ENCODE data around the gene RRAGC.

RRAGC gene

DNA sequence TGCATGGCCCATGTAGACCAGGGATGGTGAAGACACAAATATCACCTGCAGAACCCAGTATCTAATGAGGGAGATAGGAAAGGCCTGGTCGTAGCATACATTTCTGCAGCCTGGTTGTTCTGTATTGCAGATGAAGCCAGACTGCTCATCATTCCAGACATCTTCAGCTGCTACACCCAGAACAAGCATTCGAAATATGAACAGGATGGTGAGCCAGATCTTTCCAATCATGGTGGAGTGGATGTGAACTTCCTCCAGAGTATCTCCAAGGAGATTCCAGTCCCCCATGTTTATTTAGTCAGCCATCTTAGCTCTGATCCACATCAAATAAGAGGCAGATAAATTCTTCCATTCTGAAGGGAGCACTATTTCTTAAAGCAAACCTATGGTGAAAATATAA is 16.2 kb upstream of the RRAGC start:
- H3K9me3 ChIP-seq, result no peaks in the 10 kb centered on the region

DNA sequence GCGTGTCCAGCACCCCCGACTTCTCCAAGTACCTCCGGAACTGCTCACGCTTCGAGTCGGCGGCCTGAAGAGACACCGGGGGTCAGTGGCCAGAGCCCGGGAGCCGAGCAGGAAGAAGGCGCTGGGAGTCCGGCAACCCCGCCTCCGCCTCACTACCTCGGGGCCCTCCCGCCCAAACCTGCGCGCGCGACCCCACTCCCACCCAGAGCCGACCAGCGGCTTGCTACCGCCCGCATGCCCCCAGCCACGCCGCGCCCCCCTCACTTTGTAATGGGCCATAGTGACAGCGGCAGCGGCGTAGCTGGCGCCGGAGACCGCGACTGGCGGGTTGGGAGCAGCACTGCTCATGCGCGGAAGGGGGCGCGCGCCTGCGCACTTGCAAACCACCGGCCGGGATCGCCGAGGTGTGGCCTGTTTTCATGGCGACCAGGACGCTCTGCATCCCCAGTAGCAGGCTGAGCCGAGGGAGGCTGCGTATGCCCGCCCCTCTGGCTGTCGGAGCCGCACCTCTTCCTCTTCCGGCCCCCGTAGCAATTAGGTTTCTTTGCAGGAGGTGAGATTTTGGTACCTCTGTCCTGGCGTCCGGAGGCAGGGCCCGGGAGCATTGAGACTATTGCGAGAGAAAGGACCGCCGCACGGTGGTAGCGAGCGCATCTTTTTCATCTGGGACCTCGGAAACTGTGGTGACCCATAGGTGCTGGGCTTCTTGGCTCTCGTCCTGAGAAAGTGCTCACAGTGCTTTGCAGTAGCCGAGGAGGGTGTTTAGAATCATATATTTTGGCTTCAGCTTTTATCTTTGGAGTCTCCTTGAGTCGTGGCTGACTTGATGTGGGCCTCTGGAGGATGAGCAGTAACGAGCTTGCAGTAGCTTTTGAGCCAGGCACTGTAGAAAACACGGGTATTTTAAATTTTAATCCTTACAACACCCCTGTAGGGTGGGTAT is 13.7 kb upstream of the RRAGC start, which contains the start of gene MYCBP:
Gene MYCBP (minus strand): TSS at position 322 of the 943 bp plus-strand sequence. CDS start 43 bp downstream, at position 279.
- TF ChIP-seq, protein P1, sequence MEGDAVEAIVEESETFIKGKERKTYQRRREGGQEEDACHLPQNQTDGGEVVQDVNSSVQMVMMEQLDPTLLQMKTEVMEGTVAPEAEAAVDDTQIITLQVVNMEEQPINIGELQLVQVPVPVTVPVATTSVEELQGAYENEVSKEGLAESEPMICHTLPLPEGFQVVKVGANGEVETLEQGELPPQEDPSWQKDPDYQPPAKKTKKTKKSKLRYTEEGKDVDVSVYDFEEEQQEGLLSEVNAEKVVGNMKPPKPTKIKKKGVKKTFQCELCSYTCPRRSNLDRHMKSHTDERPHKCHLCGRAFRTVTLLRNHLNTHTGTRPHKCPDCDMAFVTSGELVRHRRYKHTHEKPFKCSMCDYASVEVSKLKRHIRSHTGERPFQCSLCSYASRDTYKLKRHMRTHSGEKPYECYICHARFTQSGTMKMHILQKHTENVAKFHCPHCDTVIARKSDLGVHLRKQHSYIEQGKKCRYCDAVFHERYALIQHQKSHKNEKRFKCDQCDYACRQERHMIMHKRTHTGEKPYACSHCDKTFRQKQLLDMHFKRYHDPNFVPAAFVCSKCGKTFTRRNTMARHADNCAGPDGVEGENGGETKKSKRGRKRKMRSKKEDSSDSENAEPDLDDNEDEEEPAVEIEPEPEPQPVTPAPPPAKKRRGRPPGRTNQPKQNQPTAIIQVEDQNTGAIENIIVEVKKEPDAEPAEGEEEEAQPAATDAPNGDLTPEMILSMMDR (IDR thresholded peaks at IDR 0.05; ENCODE audit: low read depth, low read length), result no peak
- no peaks in the 10 kb centered on the region for H3K27me3 ChIP-seq
- no peaks in the 10 kb centered on the region for H3K36me3 ChIP-seq
- H3K4me3 ChIP-seq (ENCODE audit: low read depth, low read length), result peak within 1 kb of the TSS; percentile 83
- peak; percentile 89 for DNase-seq
- H3K4me1 ChIP-seq, result no peaks in the 10 kb centered on the region
- no peaks in the 10 kb centered on the region for H3K9me3 ChIP-seq

More for the DNA sequence above, 16.2 kb upstream of the RRAGC start:
- TF ChIP-seq, protein P1 (IDR thresholded peaks at IDR 0.05; ENCODE audit: low read depth, low read length), result no peak
- no peaks in the 10 kb centered on the region for H3K27me3 ChIP-seq
- H3K36me3 ChIP-seq, result no peaks in the 10 kb centered on the region
- H3K4me3 ChIP-seq (ENCODE audit: low read depth, low read length), result no peak overlapping the region
- H3K4me1 ChIP-seq, result no peaks in the 10 kb centered on the region
- no peak for DNase-seq

DNA sequence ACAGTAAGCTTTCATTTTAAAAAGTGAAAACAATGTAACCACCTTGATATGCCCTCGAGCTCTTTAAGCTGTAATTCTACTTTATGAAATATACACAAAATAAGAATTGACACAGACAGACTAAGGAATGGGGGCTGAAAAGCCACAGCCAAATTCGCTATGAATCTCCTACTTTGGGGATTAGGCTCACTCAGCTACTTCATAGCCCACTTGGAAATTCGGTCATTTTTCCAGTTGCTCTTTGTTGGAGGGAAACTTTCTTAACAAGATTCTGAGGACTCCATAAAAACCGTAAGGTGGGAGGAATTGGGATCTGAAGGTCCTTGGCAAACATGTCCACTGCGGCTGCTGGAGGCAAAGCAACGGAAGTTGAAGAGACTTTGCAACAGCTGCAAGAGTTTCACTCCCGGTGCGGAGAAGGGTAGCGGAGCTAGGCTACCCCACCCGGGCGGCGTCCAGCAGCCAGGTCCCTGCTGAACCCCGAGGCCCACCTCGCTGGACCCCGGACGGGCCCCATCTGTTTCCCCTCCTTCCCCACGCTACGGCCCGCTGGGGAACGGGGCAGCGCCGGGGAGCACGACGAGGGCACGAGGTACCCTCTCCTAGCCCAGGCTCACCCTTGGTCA is 12.9 kb upstream of the RRAGC start:
- no peaks in the 10 kb centered on the region for H3K9me3 ChIP-seq
- no peaks in the 10 kb centered on the region for H3K27me3 ChIP-seq
- H3K4me1 ChIP-seq, result no peaks in the 10 kb centered on the region
- no peaks in the 10 kb centered on the region for H3K36me3 ChIP-seq
- DNase-seq, result no peak
- peak overlapping the region; percentile 83 for H3K4me3 ChIP-seq (ENCODE audit: low read depth, low read length)
- TF ChIP-seq, protein P1 (IDR thresholded peaks at IDR 0.05; ENCODE audit: low read depth, low read length), result no peak

DNA sequence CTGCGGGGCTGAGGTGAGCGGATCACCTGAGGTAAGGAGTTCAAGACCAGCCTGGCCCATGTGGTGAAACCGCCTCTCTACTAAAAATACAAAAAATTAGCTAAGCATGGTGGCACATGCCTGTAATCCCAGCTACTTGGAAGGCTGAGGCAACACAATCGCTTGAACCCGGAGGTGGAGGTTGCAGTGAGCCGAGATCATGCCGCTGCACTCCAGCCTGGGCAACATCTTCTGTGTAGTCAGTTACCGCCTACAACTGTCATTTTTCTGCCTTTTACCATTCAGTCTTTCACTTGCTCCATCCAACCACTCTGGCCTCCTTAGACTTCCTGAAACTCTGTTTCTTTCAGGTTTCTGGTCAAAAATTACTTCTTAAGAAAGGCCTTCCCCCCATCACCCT is 11.4 kb upstream of the RRAGC start:
- DNase-seq, result no peak
- H3K9me3 ChIP-seq, result no peaks in the 10 kb centered on the region
- TF ChIP-seq, protein P1 (IDR thresholded peaks at IDR 0.05; ENCODE audit: low read depth, low read length), result no peak
- no peaks in the 10 kb centered on the region for H3K27me3 ChIP-seq
- no peaks in the 10 kb centered on the region for H3K4me1 ChIP-seq
- no peak overlapping the region for H3K4me3 ChIP-seq (ENCODE audit: low read depth, low read length)
- H3K36me3 ChIP-seq, result no peaks in the 10 kb centered on the region

DNA sequence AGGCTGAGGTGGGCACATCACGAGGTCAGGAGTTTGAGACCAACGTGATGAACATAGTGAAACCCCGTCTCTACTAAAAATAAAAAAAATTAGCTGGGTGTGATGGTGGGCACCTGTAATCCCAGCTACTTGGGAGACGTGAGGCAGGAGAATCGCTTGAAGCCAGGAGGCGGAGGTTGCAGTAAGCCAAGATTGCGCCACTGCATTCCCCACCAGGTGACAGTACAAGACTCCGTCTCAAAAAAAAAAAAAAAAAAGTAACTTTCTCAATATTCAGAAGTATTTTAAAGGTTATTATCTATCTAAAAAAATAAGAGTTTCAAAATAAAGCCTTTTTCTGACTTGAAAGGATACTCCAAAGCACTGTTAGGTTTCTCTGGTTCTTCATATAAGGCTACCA is 7.6 kb upstream of the RRAGC start:
- no peaks in the 10 kb centered on the region for H3K9me3 ChIP-seq
- DNase-seq, result no peak
- H3K36me3 ChIP-seq, result no peaks in the 10 kb centered on the region
- no peak overlapping the region for H3K4me3 ChIP-seq (ENCODE audit: low read depth, low read length)
- TF ChIP-seq, protein P1 (IDR thresholded peaks at IDR 0.05; ENCODE audit: low read depth, low read length), result no peak
- no peaks in the 10 kb centered on the region for H3K4me1 ChIP-seq
- no peaks in the 10 kb centered on the region for H3K27me3 ChIP-seq
